Measurements from ENCODE around the gene CAMTA1. TPM values are rescaled to one million over a fixed set of nuclear protein-coding genes. Genes with fewer than 3 reads are reported as not detected.

Gene CAMTA1
- total and polyA plus RNA-seq, 4 donors: 18.0 to 93.5 (median 35.8) TPM

DNA sequence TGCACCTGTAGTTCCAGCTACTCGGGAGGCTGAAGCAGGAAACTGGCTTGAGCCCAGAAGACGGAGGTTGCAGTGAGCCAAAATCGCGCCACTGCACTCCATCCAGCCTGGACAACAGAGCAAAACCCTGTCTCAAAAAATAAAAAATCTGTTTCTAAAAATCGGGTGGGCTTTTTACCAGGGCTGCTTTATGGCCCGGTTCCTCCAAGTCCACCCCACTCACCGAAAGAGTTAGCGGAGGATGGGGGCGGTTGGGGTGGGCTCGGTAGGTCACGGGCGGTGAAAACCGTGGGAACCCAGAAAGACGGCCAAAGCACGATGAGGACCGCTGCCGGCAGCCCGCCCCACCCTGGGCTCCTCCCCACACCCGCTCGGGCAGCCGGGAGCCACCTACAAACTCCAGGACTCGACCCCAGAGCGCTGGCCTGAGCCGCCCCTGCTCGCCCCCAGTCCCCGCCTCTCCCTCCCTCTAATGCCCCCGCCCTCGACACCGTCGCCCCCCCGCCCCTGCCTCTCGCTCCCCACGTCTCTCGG is 998.0 kb downstream of the CAMTA1 start:
- H3K4me1 ChIP-seq (ENCODE audit: control insufficient read depth in 4 of 4, insufficient read depth in 4 of 4, low read length in 3 of 4): peaks cover 0 to 38% (median 28%) of the 10 kb centered on the region in 4 donors
- WGBS: 2% methylated on average over 32 of the region's 34 CpGs
- H3K27me3 ChIP-seq (ENCODE audit: control insufficient read depth in 4 of 4, insufficient read depth in 4 of 4, low read length in 3 of 4): no peaks in the 10 kb centered on the region
- peak overlapping the region; percentile 26 to 75 (median 50) for H3K4me3 ChIP-seq (ENCODE audit: low read depth in 1 of 3, low read length in 3 of 3)
- DNase-seq (ENCODE audit: low spot score): peak; percentile 64
- peaks cover 2 to 31% (median 28%) of the 10 kb centered on the region in 4 donors for H3K36me3 ChIP-seq (ENCODE audit: control insufficient read depth in 4 of 4, insufficient read depth in 3 of 4, low read depth in 1 of 4, low read length in 3 of 4)
- H3K9ac ChIP-seq (ENCODE audit: low read depth in 1 of 2, low read length in 2 of 2): no peak overlapping the region
- no peaks in the 10 kb centered on the region for H3K9me3 ChIP-seq (ENCODE audit: control insufficient read depth in 4 of 4, low read length in 3 of 4)
- no peak for TF ChIP-seq FOXA2 (IDR thresholded peaks at IDR 0.05)
- TF ChIP-seq, protein P1, sequence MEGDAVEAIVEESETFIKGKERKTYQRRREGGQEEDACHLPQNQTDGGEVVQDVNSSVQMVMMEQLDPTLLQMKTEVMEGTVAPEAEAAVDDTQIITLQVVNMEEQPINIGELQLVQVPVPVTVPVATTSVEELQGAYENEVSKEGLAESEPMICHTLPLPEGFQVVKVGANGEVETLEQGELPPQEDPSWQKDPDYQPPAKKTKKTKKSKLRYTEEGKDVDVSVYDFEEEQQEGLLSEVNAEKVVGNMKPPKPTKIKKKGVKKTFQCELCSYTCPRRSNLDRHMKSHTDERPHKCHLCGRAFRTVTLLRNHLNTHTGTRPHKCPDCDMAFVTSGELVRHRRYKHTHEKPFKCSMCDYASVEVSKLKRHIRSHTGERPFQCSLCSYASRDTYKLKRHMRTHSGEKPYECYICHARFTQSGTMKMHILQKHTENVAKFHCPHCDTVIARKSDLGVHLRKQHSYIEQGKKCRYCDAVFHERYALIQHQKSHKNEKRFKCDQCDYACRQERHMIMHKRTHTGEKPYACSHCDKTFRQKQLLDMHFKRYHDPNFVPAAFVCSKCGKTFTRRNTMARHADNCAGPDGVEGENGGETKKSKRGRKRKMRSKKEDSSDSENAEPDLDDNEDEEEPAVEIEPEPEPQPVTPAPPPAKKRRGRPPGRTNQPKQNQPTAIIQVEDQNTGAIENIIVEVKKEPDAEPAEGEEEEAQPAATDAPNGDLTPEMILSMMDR (IDR thresholded peaks at IDR 0.05; ENCODE audit: low read depth, low read length, missing input control): no peak
- TF ChIP-seq, protein P2, sequence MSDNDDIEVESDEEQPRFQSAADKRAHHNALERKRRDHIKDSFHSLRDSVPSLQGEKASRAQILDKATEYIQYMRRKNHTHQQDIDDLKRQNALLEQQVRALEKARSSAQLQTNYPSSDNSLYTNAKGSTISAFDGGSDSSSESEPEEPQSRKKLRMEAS (IDR thresholded peaks at IDR 0.05): no peak
- no peak for TF ChIP-seq HNF4G (IDR thresholded peaks at IDR 0.05)
- peak; percentile 45 to 64 for TF ChIP-seq RXRA (IDR thresholded peaks at IDR 0.05)
- peak overlapping the region; percentile 43 to 61 for H3K27ac ChIP-seq (ENCODE audit: low read depth in 1 of 2, low read length in 2 of 2)

DNA sequence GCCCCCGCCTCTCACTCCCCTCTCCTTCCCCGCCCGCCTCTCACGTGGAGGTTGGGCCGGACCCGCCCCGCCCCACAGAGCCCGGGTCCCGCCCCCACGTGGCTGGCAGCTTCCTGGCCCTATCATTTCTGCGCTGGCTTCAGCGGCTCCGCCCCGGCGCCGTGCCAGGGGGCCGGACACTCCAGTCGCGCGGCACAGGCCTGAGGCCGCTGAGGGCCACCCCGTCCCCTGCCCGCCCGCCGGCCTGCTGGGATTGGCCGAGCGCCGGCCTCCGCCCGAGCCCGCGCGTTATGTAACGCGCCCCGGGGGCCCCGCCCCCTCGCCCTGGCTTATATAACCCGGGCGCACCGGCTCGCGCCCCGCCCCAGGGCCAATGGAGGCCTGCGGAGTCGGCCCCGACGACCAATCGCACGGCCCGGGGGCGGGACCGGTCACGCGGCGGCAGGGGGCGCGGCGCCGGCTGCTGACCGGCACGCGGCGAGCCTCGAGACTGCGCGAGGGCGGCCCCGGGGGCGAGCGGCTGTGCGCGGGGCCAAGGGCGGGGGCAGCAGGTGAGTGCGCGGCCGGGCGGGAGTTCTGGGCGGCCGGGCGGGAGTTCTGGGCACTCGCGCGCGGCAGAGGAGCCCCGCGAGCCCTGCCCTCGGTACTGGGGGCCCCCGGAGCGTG is 998.7 kb downstream of the CAMTA1 start, which contains the start of gene PER3:
TSS of gene PER3 (plus strand) at position 466 of the 666 bp plus-strand sequence. CDS start 587 bp downstream, outside the sequence.
- Histone ChIP-seq H3K9ac (ENCODE audit: low read depth in 1 of 2, low read length in 2 of 2) (peak within 1 kb of the TSS; percentile 59 to 77), H3K27ac (ENCODE audit: low read depth in 1 of 2, low read length in 2 of 2) (peak within 1 kb of the TSS; percentile 77 to 86), H3K27me3 (ENCODE audit: control insufficient read depth in 4 of 4, insufficient read depth in 4 of 4, low read length in 3 of 4) (no peaks in the 10 kb centered on the region), H3K4me1 (ENCODE audit: control insufficient read depth in 4 of 4, insufficient read depth in 4 of 4, low read length in 3 of 4) (peaks cover 0 to 38% (median 29%) of the 10 kb centered on the region in 4 donors), H3K36me3 (ENCODE audit: control insufficient read depth in 4 of 4, insufficient read depth in 3 of 4, low read depth in 1 of 4, low read length in 3 of 4) (peaks cover 3 to 32% (median 28%) of the 10 kb centered on the region in 4 donors), H3K9me3 (ENCODE audit: control insufficient read depth in 4 of 4, low read length in 3 of 4) (no peaks in the 10 kb centered on the region), H3K4me3 (ENCODE audit: low read depth in 1 of 3, low read length in 3 of 3) (peak within 1 kb of the TSS; percentile 50 to 75 (median 52))
- DNase-seq (ENCODE audit: low spot score): peak; percentile 91
- WGBS: 1% methylated on average over 90 of the region's 90 CpGs
- TF ChIP-seq SP1 (IDR thresholded peaks at IDR 0.05) (no peak), HNF4A (conservative IDR thresholded peaks at IDR 0.05) (peak; percentile 6 to 15), HNF4G (IDR thresholded peaks at IDR 0.05) (no peak), YY1 (IDR thresholded peaks at IDR 0.05) (no peak), FOXA2 (IDR thresholded peaks at IDR 0.05) (no peak), RXRA (IDR thresholded peaks at IDR 0.05) (no peak), FOXA1 (IDR thresholded peaks at IDR 0.05) (no peak), JUND (IDR thresholded peaks at IDR 0.05) (no peak), GABPA (IDR thresholded peaks at IDR 0.05 in 1 of 2, conservative IDR thresholded peaks at IDR 0.05 in 1 of 2) (peak in 1 of 2 donors; percentile 18)
- TF ChIP-seq, protein P1 (IDR thresholded peaks at IDR 0.05; ENCODE audit: low read depth, low read length, missing input control): no peak

Measured in liver (tissue), 9 donors.